ENCODE results near the gene TNNT3.
"Not testable (repeated sequence)": the region's sequence is repeated elsewhere in the genome, so short reads cannot be mapped to it uniquely, and the experiment has no call there.

The TNNT3 gene

GRCh38 chr11:1936781-1937615 lies 17.5 kb downstream of the TNNT3 start:
- Histone ChIP-seq H3K27me3 (ENCODE audit: control insufficient read depth, insufficient read depth, low read length) (no peaks in the 10 kb centered on the region), H3K9ac (ENCODE audit: low read depth, low read length) (no peak overlapping the region), H3K4me1 (ENCODE audit: control insufficient read depth, insufficient read depth, low read length) (no peaks in the 10 kb centered on the region), H3K4me3 (ENCODE audit: low read depth, low read length) (no peak overlapping the region), H3K36me3 (ENCODE audit: control insufficient read depth, insufficient read depth, low read length) (no peaks in the 10 kb centered on the region), H3K9me3 (ENCODE audit: control insufficient read depth, insufficient read depth, low read length) (no peaks in the 10 kb centered on the region)

DNA sequence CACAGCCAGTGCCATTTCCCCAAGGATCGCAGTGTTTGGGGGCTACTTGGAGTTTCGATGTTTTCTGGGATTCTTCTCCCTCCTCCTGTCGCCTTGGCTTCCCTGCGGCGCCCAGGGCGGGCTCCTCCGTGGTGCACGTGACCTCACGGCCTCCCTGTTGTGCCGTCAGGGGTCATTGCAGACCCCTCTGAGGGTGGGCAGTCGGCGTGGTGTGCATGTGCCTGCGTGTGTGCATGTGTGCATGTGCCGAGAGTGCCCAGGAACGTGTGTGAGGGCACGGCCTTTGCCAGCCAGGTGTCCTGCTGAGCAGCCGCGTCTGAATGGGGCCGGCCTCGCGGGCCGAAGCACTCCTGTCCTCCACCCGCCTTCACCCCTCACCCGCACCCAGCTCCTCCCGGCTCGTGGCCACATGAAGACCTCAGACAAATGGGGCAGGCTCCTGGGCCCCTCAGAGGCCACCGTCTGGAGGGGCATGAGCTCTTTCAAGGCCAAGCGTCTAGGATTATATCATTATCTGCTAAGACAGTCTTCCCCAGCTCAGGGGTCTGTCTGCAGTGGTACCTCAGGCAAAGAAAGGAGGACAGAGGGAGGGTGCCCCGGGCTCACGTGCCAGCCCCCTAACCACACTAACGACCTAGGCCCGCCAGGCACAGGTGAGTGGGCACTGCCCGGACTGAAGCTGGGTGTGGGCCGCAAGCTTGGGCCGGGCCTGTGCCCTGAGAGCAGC lies 18.3 kb downstream of the TNNT3 start:
- Histone ChIP-seq H3K4me1 (ENCODE audit: control insufficient read depth, insufficient read depth, low read length) (no peaks in the 10 kb centered on the region), H3K27me3 (ENCODE audit: control insufficient read depth, insufficient read depth, low read length) (no peaks in the 10 kb centered on the region), H3K4me3 (ENCODE audit: low read depth, low read length) (no peak overlapping the region), H3K36me3 (ENCODE audit: control insufficient read depth, insufficient read depth, low read length) (no peaks in the 10 kb centered on the region), H3K9ac (ENCODE audit: low read depth, low read length) (no peak overlapping the region), H3K9me3 (ENCODE audit: control insufficient read depth, insufficient read depth, low read length) (no peaks in the 10 kb centered on the region)

DNA sequence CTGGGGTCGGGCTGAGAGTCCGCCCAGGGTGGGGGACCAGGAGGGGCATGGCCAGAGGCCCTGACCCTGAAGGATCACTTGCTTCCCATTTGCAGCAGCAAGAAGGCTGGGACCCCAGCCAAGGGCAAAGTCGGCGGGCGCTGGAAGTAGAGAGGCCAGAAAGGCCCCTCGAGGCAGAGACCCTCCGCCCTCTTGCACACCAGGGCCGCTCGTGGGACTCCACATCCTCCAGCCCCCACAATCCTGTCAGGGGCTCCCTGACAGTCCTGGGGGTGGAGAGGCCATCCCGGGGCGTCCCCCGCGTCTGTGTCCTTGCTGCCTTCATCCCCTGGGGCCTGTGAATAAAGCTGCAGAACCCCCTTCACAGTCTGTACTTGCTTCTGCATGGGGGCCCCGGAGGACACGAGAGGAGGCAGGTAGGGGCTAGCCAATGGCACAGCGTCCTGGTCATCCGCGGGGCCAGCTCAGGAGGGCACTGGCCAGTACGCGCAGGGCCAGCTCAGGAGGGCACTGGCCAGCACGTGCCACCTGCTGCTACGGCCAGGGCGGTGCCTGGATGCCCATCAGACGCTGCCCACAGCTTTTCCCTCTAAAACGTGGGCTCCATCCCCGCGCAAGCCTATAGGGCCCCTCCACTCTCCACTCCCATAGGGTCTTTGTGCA lies 19.0 kb downstream of the TNNT3 start:
- Histone ChIP-seq H3K27me3 (ENCODE audit: control insufficient read depth, insufficient read depth, low read length) (no peaks in the 10 kb centered on the region), H3K4me3 (ENCODE audit: low read depth, low read length) (no peak overlapping the region), H3K36me3 (ENCODE audit: control insufficient read depth, insufficient read depth, low read length) (no peaks in the 10 kb centered on the region), H3K9me3 (ENCODE audit: control insufficient read depth, insufficient read depth, low read length) (no peaks in the 10 kb centered on the region), H3K4me1 (ENCODE audit: control insufficient read depth, insufficient read depth, low read length) (no peaks in the 10 kb centered on the region), H3K9ac (ENCODE audit: low read depth, low read length) (no peak overlapping the region)

GRCh38 chr11:1939006-1939625 lies 19.6 kb downstream of the TNNT3 start:
- Histone ChIP-seq H3K4me3 (ENCODE audit: low read depth, low read length) (no peak overlapping the region), H3K9me3 (ENCODE audit: control insufficient read depth, insufficient read depth, low read length) (no peaks in the 10 kb centered on the region), H3K27me3 (ENCODE audit: control insufficient read depth, insufficient read depth, low read length) (no peaks in the 10 kb centered on the region), H3K4me1 (ENCODE audit: control insufficient read depth, insufficient read depth, low read length) (no peaks in the 10 kb centered on the region), H3K36me3 (ENCODE audit: control insufficient read depth, insufficient read depth, low read length) (no peaks in the 10 kb centered on the region), H3K9ac (ENCODE audit: low read depth, low read length) (no peak overlapping the region)

DNA sequence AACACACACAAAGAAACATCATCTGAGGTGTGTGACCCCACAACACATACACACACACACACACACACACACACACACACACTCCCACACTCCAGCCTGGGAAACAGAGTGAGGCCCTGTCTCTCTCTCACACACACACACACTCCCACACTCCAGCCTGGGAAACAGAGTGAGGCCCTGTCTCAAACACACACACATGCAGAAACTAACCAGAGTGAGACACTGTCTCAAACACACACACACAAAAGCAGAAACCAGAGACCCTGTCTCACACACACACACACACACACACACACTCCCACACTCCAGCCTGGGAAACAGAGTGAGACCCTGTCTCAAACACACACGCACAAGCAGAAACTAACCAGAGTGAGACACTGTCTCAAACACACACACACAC lies 20.3 kb downstream of the TNNT3 start:
- not testable (repeated sequence) for H3K4me1 ChIP-seq (ENCODE audit: control insufficient read depth, insufficient read depth, low read length); H3K36me3 ChIP-seq (ENCODE audit: control insufficient read depth, insufficient read depth, low read length); H3K9ac ChIP-seq (ENCODE audit: low read depth, low read length); H3K27me3 ChIP-seq (ENCODE audit: control insufficient read depth, insufficient read depth, low read length); H3K9me3 ChIP-seq (ENCODE audit: control insufficient read depth, insufficient read depth, low read length); H3K4me3 ChIP-seq (ENCODE audit: low read depth, low read length)

GRCh38 chr11:1942558-1943260 lies 23.2 kb downstream of the TNNT3 start:
- Histone ChIP-seq H3K9ac (ENCODE audit: low read depth, low read length) (no peak overlapping the region), H3K4me1 (ENCODE audit: control insufficient read depth, insufficient read depth, low read length) (no peaks in the 10 kb centered on the region), H3K36me3 (ENCODE audit: control insufficient read depth, insufficient read depth, low read length) (no peaks in the 10 kb centered on the region)

DNA sequence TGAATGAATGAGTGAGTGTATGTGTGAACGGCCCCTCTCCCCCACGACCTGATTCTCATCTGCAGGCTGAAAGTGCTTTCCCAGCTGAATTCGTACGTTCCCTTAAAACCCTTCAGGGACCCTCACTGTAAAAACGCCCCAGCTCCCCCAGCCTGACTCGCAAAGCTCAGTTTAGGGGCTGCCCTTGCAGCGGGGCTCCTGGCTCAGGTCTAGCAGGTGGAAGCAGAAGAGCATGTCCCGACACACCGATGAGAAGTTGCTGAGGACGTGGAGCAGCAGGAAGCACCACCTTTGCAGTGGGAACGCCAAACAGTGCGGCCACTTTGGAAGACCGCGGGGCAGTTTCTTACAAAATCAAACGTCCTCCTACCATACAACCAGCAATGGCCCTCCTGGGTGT lies 24.1 kb downstream of the TNNT3 start:
- no peaks in the 10 kb centered on the region for H3K4me1 ChIP-seq (ENCODE audit: control insufficient read depth, insufficient read depth, low read length)
- H3K4me3 ChIP-seq (ENCODE audit: low read depth, low read length): no peak overlapping the region
- no peaks in the 10 kb centered on the region for H3K36me3 ChIP-seq (ENCODE audit: control insufficient read depth, insufficient read depth, low read length)
- H3K27me3 ChIP-seq (ENCODE audit: control insufficient read depth, insufficient read depth, low read length): no peaks in the 10 kb centered on the region
- H3K9me3 ChIP-seq (ENCODE audit: control insufficient read depth, insufficient read depth, low read length): no peaks in the 10 kb centered on the region
- no peak overlapping the region for H3K9ac ChIP-seq (ENCODE audit: low read depth, low read length)

More at GRCh38 chr11:1942558-1943260, 23.2 kb downstream of the TNNT3 start:
- Histone ChIP-seq H3K9me3 (ENCODE audit: control insufficient read depth, insufficient read depth, low read length) (no peaks in the 10 kb centered on the region), H3K4me3 (ENCODE audit: low read depth, low read length) (no peak overlapping the region), H3K27me3 (ENCODE audit: control insufficient read depth, insufficient read depth, low read length) (no peaks in the 10 kb centered on the region)

DNA sequence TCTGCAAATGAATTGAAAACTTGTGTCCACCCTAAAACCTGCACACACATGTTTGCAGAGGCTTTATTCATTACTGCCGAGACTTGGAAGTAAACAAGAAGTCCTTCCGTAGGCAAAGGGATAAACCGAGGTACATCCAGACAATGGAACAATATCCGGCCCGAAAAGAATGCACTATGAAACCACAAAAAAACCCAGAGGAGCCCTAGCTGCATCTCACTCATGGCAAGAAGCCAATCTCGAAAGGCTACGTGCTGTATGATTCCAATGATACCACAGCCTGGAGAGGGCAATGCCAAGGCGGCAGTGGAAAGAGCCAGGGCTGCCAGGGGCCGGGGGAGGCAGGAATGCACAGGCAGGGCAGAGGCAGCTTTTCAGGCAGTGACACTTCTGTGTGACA lies 24.5 kb downstream of the TNNT3 start:
- H3K27me3 ChIP-seq (ENCODE audit: control insufficient read depth, insufficient read depth, low read length): no peaks in the 10 kb centered on the region
- H3K9ac ChIP-seq (ENCODE audit: low read depth, low read length): no peak overlapping the region
- H3K36me3 ChIP-seq (ENCODE audit: control insufficient read depth, insufficient read depth, low read length): no peaks in the 10 kb centered on the region
- no peaks in the 10 kb centered on the region for H3K4me1 ChIP-seq (ENCODE audit: control insufficient read depth, insufficient read depth, low read length)
- no peaks in the 10 kb centered on the region for H3K9me3 ChIP-seq (ENCODE audit: control insufficient read depth, insufficient read depth, low read length)
- H3K4me3 ChIP-seq (ENCODE audit: low read depth, low read length): no peak overlapping the region

- no peaks in the 10 kb centered on the region for H3K4me1 ChIP-seq (ENCODE audit: control insufficient read depth, insufficient read depth, low read length)
Measured at GRCh38 chr11:1946812-1947484, 27.4 kb downstream of the TNNT3 start, which contains the start of gene MRPL23. MRPL23 (plus strand) TSS chr11:1947332; CDS start chr11:1947363, 31 bp downstream.

DNA sequence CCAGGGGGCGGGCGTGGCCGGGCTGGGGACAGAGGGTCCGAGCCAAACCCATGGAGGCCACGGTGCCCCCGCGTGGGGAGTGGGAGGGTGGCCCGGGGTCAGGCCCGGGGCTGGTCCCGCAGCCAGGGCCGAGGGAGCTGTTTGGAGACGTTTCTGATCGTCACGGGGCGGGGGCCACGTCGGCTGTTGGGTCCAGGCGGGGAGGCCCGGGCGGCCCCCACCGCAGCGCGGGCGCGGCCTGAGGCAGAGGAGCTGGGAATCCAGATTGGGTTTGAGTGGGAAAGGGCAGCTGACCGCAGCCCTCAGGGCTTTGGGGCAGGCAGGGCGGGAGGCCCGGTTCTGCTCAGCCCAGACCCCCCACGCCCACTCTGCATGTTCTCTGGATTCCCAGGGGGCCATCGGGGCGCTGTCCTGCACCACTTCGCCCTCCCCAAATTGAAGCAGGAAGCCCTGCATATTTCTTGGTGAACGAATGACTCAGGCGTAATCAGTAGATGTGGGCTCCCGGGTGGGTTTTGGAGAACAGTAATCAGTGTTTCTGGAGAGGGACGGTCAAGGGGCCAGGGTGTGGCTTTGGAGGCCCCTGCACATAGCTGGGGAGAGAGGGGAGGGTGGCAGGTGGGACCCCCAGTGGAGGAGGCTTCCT lies 28.2 kb downstream of the TNNT3 start:
- Histone ChIP-seq H3K4me3 (ENCODE audit: low read depth, low read length) (no peak overlapping the region), H3K9me3 (ENCODE audit: control insufficient read depth, insufficient read depth, low read length) (no peaks in the 10 kb centered on the region), H3K27me3 (ENCODE audit: control insufficient read depth, insufficient read depth, low read length) (no peaks in the 10 kb centered on the region)

More at GRCh38 chr11:1946812-1947484, 27.4 kb downstream of the TNNT3 start, which contains the start of gene MRPL23:
- no peak within 1 kb of the TSS for H3K4me3 ChIP-seq (ENCODE audit: low read depth, low read length)
- no peaks in the 10 kb centered on the region for H3K9me3 ChIP-seq (ENCODE audit: control insufficient read depth, insufficient read depth, low read length)
- no peaks in the 10 kb centered on the region for H3K27me3 ChIP-seq (ENCODE audit: control insufficient read depth, insufficient read depth, low read length)
- H3K9ac ChIP-seq (ENCODE audit: low read depth, low read length): no peak within 1 kb of the TSS
- H3K36me3 ChIP-seq (ENCODE audit: control insufficient read depth, insufficient read depth, low read length): no peaks in the 10 kb centered on the region

More for the DNA sequence above, 28.2 kb downstream of the TNNT3 start:
- Histone ChIP-seq H3K4me1 (ENCODE audit: control insufficient read depth, insufficient read depth, low read length) (no peaks in the 10 kb centered on the region), H3K9ac (ENCODE audit: low read depth, low read length) (no peak overlapping the region), H3K36me3 (ENCODE audit: control insufficient read depth, insufficient read depth, low read length) (no peaks in the 10 kb centered on the region)

All from iPS-15b (cell line).